GM19467 (cell line): ENCODE results near the gene NDUFS6.
"Not testable (repeated sequence)": the region's sequence is repeated elsewhere in the genome, so short reads cannot be mapped to it uniquely, and the experiment has no call there.

ENCODE experiments used
- ATAC-seq: cut with Tn5 transposase; IDR thresholded peaks from one replicate; pipeline ENCODE4 v1.9.1; 2021; ENCODE audit warnings: mild to moderate bottlenecking, moderate library complexity; ENCODE audit not compliant: unreplicated experiment

NDUFS6 gene

DNA sequence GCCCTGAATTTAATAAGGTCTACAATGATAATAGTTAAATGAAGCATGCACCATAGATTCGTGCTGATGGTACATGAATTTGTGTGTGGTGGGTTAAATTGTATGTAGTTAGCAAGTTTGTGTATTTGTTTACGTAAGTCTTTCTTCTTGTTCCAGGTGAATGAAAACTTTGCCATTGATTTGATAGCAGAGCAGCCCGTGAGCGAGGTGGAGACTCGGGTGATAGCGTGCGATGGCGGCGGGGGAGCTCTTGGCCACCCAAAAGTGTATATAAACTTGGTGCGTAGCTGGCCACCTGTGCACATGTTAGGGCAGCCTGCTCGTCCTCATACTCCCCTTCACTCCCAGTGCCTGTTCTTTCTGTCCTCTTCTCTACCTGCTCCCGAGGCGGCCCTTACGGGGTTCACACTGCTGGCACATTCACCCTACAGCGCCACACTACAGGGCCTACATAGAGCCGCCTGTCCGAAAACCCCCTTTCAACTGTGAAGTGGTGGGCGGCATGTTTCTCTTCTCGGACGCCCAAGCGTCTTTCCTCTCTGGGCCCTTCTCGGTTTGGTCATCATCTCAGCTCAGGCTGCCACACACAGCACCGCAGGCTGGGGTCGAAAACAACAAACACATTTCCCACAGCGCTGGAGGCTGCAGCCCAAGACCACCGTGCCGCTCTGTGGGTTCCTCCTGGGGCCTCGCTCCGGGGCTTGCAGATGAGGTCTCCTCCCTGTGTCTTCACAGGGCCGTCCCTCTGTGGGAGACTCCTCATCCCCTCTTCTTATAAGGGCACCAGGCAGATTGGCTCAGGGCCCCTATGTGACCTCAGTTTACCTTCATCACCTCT, 13.2 kb downstream of the NDUFS6 start:
- ATAC-seq, result no peak

DNA sequence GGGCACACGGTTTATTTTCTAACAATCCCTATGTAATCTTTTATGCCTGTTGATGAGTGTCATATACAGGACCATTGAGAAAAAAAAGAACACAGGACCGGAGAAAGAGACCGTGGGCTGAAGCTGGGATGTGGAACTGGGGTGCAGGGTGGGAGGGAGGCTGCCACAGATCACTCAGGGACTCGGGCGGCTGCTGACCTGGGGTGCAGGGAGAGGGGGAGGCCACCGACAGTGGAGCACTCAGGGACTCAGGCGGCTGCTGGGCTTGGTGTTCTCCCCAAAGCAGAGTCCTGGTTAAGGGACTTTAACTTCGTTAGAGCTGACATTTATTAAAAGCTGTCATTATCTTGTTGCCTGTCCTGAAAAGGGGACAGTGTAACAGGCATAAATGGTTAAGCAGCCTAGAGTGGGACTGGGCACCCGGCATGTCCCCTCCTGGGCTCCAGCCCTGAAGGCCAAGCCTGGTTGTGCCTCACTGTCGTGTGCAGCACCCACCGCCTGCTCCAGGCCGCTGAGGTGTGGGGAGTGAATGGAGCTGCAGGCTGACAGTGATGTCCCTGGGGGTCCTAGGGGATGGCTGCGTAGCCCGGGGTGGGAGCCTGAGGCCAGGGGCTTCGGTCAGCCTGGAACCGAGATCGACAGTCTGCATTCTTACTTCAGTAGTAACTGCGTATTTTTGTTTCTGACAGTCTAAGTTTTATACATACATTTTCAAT, 14.0 kb downstream of the NDUFS6 start:
- no peak for ATAC-seq

- no peak for ATAC-seq
Measured at GRCh38 chr5:1815881-1816292, 14.7 kb downstream of the NDUFS6 start.

DNA sequence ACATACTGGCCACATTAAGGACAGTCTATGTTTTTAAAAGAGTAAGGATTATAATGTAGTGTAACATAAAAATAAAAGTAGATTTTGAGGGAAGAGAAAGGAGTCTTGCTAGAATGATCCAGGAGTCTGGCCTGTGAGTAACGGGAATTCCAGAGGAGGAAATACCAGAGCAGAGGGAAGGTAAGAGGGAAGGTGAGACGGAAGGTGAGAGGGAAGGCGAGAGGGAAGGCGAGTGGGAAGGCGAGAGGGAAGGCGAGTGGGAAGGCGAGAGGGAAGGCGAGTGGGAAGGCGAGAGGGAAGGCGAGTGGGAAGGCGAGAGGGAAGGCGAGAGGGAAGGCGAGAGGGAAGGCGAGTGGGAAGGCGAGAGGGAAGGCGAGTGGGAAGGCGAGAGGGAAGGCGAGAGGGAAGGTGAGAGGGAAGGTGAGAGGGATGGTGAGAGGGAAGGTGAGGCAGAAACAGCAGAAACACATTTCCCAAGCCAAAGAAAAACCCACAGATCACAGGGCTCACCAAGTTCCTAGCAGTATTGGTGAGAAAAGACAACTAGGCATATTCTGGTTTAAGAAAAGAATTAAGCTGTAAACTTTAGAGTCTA, 15.4 kb downstream of the NDUFS6 start:
- ATAC-seq, result not testable (repeated sequence)

DNA sequence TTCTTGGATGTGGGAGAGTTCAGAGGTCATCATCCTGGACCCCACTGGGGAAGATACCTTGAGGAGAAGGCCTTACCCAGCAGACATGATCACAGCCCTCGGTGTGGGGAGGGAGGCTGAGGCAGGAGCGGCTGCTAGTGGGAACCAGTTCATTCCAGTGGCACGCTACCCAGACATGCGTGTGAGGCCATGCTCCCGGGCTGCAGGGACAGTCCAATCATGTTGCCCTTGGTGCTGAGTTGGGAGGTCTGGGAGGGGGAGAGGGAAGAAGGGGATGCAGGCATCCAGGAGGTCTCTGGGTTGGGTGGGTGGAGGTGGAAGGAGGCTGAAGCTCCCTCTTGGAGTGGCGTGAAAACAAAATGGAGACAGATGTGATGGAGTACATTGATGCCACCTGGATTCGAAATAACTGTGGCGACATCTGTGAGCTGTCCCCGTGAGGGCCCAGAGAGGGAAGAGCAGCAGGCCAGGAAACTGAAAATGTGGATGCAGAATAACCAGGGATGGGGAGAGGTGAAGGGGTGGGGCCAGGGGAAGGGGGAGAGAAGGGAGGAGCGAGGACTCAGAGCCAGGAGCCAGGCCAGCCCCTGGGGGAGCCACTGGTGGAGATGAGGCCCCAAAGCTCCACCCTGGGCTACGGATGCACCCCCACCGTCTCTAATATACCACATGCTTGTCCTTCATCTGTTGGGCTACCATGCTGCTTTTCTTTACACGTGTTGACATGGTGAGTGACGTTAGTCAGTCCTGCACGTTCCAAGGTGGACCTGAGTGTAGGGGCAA, 16.2 kb downstream of the NDUFS6 start:
- ATAC-seq, result no peak

DNA sequence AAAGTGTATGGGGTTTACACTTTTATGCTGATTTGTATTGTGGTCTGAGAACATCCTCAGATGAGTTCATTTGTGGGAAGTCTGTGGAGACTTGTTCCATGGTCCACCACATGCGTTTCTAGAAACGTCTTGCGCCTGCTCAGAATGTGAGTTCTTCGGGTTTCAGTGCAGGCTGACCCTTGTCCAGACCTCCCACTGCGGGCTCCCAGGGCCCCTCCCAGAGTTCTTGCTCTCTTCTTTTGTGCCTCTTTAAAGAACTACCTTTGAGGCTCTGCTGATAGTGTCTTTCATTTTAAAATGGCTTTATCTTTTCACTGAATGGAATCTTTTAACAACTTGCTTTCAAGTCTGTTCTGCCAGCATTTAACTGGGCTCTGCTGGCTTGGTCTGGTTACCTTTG, 17.6 kb downstream of the NDUFS6 start:
- no peak for ATAC-seq

DNA sequence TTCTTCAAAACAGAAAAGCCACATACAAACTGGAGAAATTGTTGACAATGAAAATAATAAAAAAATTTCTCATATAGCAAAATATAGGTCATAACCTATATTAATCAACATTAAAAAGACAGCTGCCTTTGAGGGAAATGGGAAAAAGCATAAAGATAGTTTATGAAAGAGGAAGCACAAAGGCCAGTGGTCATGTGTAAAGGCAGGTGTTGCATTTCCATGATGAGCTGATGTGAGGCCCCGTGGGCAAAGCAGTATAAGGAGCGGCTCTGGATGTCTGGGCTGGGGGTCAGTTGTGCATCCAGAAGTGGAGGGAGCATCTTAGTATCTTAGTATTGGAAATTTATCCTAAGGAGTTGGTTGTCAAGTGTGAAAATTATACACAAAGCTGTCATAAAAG, 18.3 kb downstream of the NDUFS6 start:
- no peak for ATAC-seq

GRCh38 chr5:1820381-1820780, 19.2 kb downstream of the NDUFS6 start:
- ATAC-seq, result no peak

DNA sequence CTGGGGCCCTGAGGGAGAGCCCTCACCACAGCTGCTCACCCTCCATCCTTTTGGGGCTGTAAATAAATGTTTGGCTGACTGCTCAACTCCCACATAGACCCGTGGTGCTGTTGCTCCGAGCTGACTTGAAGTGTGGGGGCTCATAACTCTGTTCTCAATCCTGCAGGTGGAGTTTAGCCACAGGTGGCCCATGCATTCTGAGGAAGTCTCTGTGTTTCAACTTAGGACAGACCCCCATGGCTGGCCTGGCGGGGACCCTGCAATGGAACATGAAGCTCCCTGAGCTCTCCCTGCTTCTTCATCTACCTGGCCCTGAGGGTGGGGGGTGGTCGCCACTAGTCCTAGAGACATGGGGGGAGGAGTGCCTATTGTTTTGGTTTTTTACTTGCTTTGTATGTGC, 19.7 kb downstream of the NDUFS6 start:
- no peak for ATAC-seq

DNA sequence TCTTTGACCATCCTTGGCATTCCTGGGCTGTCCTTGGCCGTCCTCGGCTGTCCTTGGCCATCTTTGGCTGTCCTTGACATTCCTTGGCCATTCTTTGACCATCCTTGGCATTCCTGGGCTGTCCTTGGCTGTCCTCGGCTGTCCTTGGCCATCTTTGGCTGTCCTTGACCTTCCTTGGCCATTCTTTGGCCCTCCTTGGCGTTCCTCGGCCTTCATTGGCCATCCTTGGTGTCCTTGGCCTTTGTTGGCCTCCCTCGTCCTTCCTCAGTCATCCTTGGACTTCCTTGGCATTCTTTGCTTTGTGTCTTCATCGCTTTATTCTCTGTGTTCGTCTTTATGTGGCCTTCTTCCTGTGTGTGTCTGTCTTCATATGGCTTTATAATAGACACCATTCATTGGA, 20.7 kb downstream of the NDUFS6 start:
- no peak for ATAC-seq

GRCh38 chr5:1823381-1824034, 22.3 kb downstream of the NDUFS6 start:
- ATAC-seq, result no peak

DNA sequence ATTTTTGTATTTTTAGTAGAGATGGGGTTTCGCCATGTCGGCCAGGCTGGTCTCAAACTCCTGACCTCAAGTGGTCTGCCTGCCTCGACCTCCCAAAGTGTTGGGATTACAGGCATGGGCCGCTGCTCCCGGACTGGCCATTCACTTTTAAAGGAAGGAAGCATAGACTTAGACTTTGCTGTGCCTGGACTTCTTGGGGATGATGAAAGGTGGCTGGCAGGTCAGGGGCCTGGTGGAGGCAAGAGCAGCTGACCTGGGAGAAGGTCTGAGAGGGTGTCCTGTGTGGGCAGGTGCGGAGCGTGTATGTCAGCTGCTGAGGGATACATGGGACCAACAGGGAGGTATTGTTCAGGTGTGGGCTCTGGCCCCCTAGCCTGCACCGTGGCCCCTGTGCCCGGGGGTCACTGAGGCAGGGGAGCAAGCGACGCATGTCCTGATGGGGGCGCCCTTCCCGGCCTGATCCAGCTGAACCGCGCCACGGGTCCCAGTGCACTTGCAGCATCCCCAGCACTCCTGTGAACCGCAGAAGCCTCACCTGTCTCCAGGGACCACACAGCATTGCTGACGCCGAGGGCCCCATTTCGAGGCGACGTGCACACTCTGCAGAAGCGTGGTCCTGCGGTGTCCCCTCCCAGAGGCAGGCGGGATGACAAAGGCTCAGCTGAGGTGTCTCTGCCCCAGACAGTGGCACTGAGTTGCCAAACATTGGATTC, 23.1 kb downstream of the NDUFS6 start:
- no peak for ATAC-seq

GRCh38 chr5:1824903-1825841, 24.0 kb downstream of the NDUFS6 start:
- no peak for ATAC-seq

DNA sequence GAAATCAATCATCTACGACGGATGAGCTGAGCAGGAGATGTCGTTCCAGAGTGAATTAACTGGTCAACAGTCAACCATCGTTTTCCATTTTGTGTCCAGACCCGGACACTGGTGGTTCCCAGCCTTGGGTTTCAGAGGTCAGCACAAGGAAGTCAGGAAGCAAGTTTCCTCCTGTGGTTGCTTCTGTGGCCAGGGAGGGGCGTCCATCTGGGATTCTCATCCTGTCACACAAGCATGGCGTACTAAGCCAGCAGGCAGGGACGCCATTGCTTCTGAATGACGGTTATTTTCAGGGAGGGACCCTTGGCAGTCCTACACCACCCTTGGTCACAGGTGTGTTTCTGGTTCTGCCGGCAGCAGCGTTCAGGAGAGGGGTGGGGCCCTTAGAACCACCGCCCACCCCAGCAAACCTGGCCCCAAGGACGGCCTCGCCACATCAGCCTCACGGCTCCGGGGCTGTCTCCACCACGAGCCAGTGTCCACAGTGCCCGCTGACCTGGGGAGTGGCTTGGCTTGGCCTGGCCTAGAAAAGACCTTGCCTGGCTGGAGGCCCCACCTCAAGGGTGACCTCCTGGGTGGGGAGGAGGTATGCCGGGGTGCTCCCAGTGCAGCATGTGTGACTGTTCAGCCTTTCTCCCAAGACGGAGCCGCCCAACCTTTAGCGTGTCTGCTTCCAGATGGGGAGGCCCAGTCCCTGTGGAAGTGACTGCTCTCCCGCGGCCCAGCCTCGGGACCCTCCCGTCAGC, 25.2 kb downstream of the NDUFS6 start:
- no peak for ATAC-seq

DNA sequence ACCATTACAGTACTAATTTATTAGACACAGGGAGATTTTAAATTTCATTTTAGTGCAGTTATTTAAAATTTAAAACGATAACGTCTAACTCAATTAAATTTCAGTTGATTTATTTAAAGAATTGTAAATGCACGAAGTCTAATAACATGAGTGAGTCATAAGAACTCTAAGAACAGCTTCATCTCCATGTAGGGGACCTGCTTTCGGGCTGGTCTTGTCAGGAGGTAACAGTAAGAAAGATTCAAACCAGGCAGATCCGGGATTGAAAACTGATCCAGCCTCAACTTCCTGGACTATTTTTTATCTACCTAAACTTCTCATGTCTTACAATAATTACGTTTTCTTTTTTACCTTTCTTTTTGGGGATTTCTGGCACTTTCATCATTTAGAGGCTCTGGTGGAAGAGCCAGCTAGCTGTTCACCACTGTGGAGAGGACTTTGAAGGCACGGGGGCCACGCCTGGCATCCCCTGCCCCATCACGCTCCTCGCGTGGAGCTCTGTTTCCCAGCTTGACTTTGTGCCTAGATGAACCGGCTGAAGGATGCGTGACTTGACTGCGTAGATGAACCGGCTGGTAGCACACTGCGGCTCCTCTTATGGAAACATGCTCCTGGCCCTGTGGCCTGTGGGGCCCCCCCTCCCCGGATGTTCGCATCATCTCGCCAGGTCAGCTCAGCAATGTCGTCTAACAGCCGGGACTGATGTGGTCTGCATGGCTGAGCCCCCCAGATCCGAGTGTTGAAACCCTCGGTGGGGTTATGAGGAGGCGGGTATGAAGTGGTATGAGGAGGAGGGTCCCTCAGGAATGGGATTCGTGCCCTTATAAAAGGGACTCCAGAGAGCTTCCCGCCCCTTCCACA, 26.0 kb downstream of the NDUFS6 start:
- no peak for ATAC-seq

DNA sequence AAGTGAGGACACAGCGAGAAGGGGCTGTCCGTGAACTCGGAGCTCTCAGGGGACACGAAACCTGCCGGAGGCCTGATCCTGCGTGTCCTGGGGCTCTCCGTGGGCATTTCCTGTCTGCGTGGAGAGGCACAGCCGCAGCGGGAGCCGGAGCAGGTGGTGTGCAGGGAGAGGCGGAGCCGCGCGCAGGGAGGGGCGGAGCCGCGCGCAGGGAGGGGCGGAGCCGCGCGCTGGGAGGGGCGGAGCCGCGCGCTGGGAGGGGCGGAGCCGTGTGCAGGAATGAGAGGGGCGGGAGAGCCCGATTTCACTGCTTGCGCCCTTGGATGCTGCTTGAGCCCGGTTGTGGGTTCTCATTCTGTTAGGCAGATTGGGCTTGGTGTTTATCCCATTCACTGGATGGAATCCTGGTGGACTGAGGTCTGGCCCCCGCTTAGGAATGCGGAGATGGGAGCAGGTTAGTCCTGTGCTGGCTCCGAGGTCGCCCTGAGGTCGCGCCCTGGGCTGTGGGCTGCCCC, 26.7 kb downstream of the NDUFS6 start:
- ATAC-seq, result no peak

DNA sequence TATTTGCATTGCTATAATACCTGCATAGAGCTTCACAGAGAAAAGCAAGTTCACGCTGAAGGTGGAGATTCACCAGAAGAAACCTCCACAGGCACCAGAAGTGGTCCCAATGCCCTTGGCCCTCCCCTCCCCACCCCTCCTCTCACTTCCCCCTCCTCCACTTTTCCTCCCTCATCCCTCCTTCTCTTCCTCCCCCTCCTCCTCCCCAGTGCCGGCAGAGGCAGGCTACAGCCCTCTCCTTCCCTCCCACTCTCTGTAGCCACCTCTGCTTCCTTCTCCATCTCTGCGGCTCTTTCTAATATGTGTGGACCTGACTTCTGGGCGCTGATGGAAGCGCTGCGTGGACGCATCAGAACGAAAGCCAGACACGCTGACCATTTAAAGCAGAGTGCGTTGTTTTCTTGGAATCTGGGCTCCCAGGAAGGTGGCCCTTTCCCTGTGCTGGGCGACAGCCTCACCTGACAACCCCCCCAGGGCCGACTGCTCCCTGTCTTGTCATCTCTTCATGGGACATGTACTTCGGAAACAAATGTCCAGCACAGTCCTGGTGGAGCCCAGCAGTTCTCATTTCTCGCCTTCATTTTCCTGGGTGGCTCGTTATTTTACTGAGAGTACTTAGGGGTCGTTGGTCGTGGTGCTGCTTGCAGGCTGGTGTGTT, 29.5 kb downstream of the NDUFS6 start:
- no peak for ATAC-seq
